ENCODE results near the gene MLST8. TPM values are rescaled to one million over a fixed set of nuclear protein-coding genes. Genes with fewer than 3 reads are reported as not detected.

Gene MLST8
- total RNA-seq, 1 donor from 2014 or later = 23.7 TPM

DNA sequence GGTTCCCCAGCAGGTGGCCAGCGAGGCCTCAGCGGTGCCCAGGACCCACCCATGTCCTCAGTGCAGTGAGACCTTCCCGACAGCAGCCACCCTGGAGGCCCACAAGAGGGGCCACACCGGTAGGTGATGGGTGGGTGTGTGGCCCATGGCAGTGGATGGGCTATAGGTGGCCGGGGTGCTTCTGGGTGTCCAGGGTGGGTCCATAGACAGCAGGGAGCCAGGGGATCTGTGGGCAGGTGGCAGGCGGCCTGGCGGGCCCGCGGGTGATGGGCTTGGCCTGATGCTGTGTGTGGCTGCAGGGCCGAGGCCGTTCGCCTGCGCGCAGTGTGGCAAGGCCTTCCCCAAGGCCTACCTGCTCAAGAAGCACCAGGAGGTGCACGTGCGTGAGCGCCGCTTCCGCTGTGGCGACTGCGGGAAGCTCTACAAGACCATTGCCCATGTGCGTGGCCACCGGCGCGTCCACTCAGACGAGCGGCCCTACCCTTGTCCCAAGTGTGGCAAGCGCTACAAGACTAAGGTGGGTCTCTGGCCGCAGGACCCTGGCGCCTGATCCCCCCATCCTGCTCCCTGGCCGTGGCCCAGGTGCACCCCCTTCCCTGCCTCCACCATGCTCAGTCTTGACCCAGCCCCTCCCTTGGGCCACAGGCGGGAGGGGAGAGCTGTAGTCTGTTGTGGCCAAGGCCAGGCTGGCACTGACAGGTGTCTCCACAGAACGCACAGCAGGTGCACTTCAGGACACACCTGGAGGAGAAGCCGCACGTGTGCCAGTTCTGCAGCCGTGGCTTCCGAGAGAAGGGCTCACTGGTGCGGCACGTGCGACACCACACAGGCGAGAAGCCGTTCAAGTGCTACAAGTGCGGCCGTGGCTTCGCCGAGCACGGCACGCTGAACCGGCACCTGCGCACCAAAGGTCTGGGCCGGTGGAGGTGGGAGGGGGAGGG is 28.9 kb downstream of the MLST8 start:
- no peaks in the 10 kb centered on the region for H3K9me3 ChIP-seq
- peaks cover 8 to 10% of the 10 kb centered on the region in 2 donors for H3K4me1 ChIP-seq
- no peak overlapping the region for H3K4me3 ChIP-seq
- TF ChIP-seq, protein P1, sequence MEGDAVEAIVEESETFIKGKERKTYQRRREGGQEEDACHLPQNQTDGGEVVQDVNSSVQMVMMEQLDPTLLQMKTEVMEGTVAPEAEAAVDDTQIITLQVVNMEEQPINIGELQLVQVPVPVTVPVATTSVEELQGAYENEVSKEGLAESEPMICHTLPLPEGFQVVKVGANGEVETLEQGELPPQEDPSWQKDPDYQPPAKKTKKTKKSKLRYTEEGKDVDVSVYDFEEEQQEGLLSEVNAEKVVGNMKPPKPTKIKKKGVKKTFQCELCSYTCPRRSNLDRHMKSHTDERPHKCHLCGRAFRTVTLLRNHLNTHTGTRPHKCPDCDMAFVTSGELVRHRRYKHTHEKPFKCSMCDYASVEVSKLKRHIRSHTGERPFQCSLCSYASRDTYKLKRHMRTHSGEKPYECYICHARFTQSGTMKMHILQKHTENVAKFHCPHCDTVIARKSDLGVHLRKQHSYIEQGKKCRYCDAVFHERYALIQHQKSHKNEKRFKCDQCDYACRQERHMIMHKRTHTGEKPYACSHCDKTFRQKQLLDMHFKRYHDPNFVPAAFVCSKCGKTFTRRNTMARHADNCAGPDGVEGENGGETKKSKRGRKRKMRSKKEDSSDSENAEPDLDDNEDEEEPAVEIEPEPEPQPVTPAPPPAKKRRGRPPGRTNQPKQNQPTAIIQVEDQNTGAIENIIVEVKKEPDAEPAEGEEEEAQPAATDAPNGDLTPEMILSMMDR (IDR thresholded peaks at IDR 0.05) = no peak
- intact Hi-C loops (cut with DNase I) = no loop called here
- peaks cover 68% of the 10 kb centered on the region in 2 donors for H3K36me3 ChIP-seq
- no peak for DNase-seq (ENCODE audit: low spot score in 2 of 2)
- no peak overlapping the region for H3K27ac ChIP-seq
- H3K27me3 ChIP-seq = peaks cover 6% of the 10 kb centered on the region

GRCh38 chr16:2234813-2235170 is 29.5 kb downstream of the MLST8 start:
- Histone ChIP-seq H3K9me3 (no peaks in the 10 kb centered on the region), H3K27me3 (peaks cover 6% of the 10 kb centered on the region), H3K27ac (no peak overlapping the region), H3K4me3 (no peak overlapping the region), H3K4me1 (peaks cover 8 to 10% of the 10 kb centered on the region in 2 donors), H3K36me3 (peaks cover 61 to 62% of the 10 kb centered on the region in 2 donors)
- TF ChIP-seq, protein P1 (IDR thresholded peaks at IDR 0.05) = no peak
- no peak for DNase-seq (ENCODE audit: low spot score in 2 of 2)
- intact Hi-C loops (cut with DNase I) = no loop called here

- Histone ChIP-seq H3K4me3 (no peak overlapping the region), H3K4me1 (peaks cover 8 to 10% of the 10 kb centered on the region in 2 donors), H3K27me3 (peaks cover 6% of the 10 kb centered on the region), H3K9me3 (no peaks in the 10 kb centered on the region), H3K36me3 (peaks cover 57% of the 10 kb centered on the region in 2 donors), H3K27ac (no peak overlapping the region)
- TF ChIP-seq, protein P1 (IDR thresholded peaks at IDR 0.05) = no peak
- intact Hi-C loops (cut with DNase I) = no loop called here
- DNase-seq (ENCODE audit: low spot score in 2 of 2) = no peak
Observed at GRCh38 chr16:2235234-2235651, 30.0 kb downstream of the MLST8 start.

DNA sequence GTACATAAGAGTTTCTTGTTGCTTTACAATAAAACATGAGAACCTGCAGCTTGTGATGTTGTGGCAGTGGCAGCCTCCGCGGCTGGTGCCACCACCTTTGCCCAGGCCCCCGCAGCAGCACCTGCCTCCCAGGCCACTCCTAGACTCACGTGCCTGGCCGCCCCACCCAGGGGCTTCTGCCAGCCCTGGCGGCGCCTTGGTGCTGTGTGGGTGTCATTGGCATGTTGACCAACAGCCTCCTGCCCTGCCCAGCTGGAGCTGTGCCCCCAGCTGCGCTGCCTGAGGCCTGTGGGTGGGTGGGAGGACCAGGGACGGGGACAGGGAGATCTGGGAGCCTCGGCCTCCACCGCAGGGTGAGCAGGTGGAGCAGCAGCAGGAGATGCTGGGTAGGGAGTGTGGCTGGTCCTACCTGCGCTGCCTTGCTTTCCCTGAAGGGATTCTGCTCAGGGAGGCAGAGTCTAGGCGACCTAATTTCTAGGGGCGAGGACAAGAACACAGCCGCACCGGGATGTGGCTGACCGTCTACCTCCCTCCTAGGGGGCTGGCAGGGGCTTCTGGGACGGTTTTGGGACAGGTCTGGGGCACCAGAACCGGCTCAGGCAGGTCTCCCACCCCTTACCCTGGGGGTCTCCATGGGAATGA is 30.6 kb downstream of the MLST8 start:
- peaks cover 51 to 53% of the 10 kb centered on the region in 2 donors for H3K36me3 ChIP-seq
- H3K27me3 ChIP-seq = peaks cover 6% of the 10 kb centered on the region

GRCh38 chr16:2236337-2237101 is 31.3 kb downstream of the MLST8 start, which contains the start of gene DNASE1L2:
TSS of gene DNASE1L2 (plus strand) at chr16:2236444. CDS start at chr16:2236817, 373 bp downstream.
- Histone ChIP-seq H3K4me3 (peak within 1 kb of the TSS in 1 of 2 donors; percentile 51), H3K27ac (no peak within 1 kb of the TSS), H3K9me3 (no peaks in the 10 kb centered on the region), H3K36me3 (peaks cover 44 to 48% of the 10 kb centered on the region in 2 donors), H3K27me3 (peaks cover 6% of the 10 kb centered on the region), H3K4me1 (peaks cover 8 to 10% of the 10 kb centered on the region in 2 donors)
- intact Hi-C loops (cut with DNase I) = no loop called here
- DNase-seq (ENCODE audit: low spot score in 2 of 2) = no peak
- TF ChIP-seq, protein P1 (IDR thresholded peaks at IDR 0.05) = no peak

More for the DNA sequence above, 30.6 kb downstream of the MLST8 start:
- Histone ChIP-seq H3K27ac (no peak overlapping the region), H3K4me3 (no peak overlapping the region), H3K4me1 (peaks cover 8 to 10% of the 10 kb centered on the region in 2 donors), H3K9me3 (no peaks in the 10 kb centered on the region)
- TF ChIP-seq, protein P1 (IDR thresholded peaks at IDR 0.05) = no peak
- intact Hi-C loops (cut with DNase I) = no loop called here
- no peak for DNase-seq (ENCODE audit: low spot score in 2 of 2)
